Loucy (cell line): ENCODE measurements around the gene MAML2.

ENCODE experiments used
- H2AFZ ChIP-seq: fragments of 200-600 bp; sonication (generic); 2 replicates; pipeline ENCODE4 v1.6.0; 2016; ENCODE audit warnings: antibody characterized with exemption, mild to moderate bottlenecking, low read length, moderate library complexity
- H3F3A ChIP-seq: fragments of 200-600 bp; 2 replicates; pipeline ENCODE4 v1.6.0; 2016; ENCODE audit warnings: antibody characterized with exemption, low read depth, mild to moderate bottlenecking
- H3K27me3 ChIP-seq: fragments of 200-600 bp; sonication (generic); 2 replicates; pipeline ENCODE4 v1.6.1; 2014; ENCODE audit warnings: low read length, mild to moderate bottlenecking; ENCODE audit not compliant: insufficient read depth, poor library complexity, severe bottlenecking
- H3K36me3 ChIP-seq: fragments of 200-600 bp; sonication (generic); 2 replicates; pipeline ENCODE4 v1.6.1; 2016; ENCODE audit warnings: low read length; ENCODE audit not compliant: insufficient read depth
- H3K4me1 ChIP-seq: fragments of 200-600 bp; sonication (generic); 2 replicates; pipeline ENCODE4 v1.5.1; 2014; ENCODE audit warnings: low read length, mild to moderate bottlenecking; ENCODE audit not compliant: insufficient read depth, poor library complexity, severe bottlenecking
- H3K4me2 ChIP-seq: fragments of 200-600 bp; sonication (generic); 2 replicates; pipeline ENCODE4 v1.6.0; 2014; ENCODE audit warnings: antibody characterized with exemption, low read length, low read depth, mild to moderate bottlenecking; ENCODE audit not compliant: poor library complexity, severe bottlenecking
- H3K4me3 ChIP-seq: fragments of 200-600 bp; sonication (generic); 2 replicates; pipeline ENCODE4 v1.5.1; 2014; ENCODE audit warnings: low read length, mild to moderate bottlenecking, mixed read lengths; ENCODE audit not compliant: poor library complexity, severe bottlenecking
- H3K79me2 ChIP-seq: fragments of 200-600 bp; sonication (generic); 2 replicates; pipeline ENCODE4 v1.6.1; 2014; ENCODE audit warnings: low read length; ENCODE audit not compliant: insufficient read depth
- H3K9ac ChIP-seq: fragments of 200-600 bp; sonication (generic); 2 replicates; pipeline ENCODE4 v1.6.0; 2014; ENCODE audit warnings: mild to moderate bottlenecking, low read depth, low read length, moderate library complexity; ENCODE audit not compliant: poor library complexity, severe bottlenecking
- H3K9me2 ChIP-seq: fragments of 200-600 bp; sonication (generic); replicated peaks from 2 replicates; pipeline ENCODE4 v1.6.1; 2016; ENCODE audit warnings: low read depth, low read length, mixed read lengths
- H3K9me3 ChIP-seq: fragments of 200-600 bp; sonication (generic); 2 replicates; pipeline ENCODE4 v1.6.1; 2014; ENCODE audit warnings: mild to moderate bottlenecking, antibody characterized with exemption, low read length, low read depth; ENCODE audit not compliant: insufficient read depth
- H4K20me1 ChIP-seq: fragments of 200-600 bp; sonication (generic); 2 replicates; pipeline ENCODE4 v1.6.0; 2014; ENCODE audit warnings: antibody characterized with exemption, low read length, mild to moderate bottlenecking; ENCODE audit not compliant: insufficient read depth, poor library complexity, severe bottlenecking
- CTCF ChIP-seq: fragments of 200-600 bp; sonication (generic); conservative IDR thresholded peaks from 2 replicates; pipeline ENCODE4 v1.5.1; 2014; ENCODE audit warnings: mild to moderate bottlenecking, antibody characterized with exemption, low read length
- EZH2phosphoT487 ChIP-seq: fragments of 200-600 bp; IDR thresholded peaks from 2 replicates; pipeline ENCODE4 v1.6.1; 2018; ENCODE audit warnings: antibody characterized with exemption, mild to moderate bottlenecking, moderate library complexity, borderline replicate concordance

Gene MAML2

GRCh38 chr11:96191752-96192151 is 151.2 kb downstream of the MAML2 start:
- TF ChIP-seq CTCF = no peak
- TF ChIP-seq EZH2phosphoT487 = no peak
- Histone ChIP-seq H2AFZ (no peak overlapping the region), H3K4me1 (peaks cover 25% of the 10 kb centered on the region), H3K79me2 (no peaks in the 10 kb centered on the region), H3K9me3 (no peaks in the 10 kb centered on the region), H3K4me3 (no peak overlapping the region), H3K9ac (no peak overlapping the region), H3K9me2 (no peaks in the 10 kb centered on the region), H3K4me2 (no peak overlapping the region), H3K27me3 (no peaks in the 10 kb centered on the region), H3F3A (no peaks in the 10 kb centered on the region), H3K36me3 (no peaks in the 10 kb centered on the region), H4K20me1 (no peaks in the 10 kb centered on the region)

- H3K9me3 ChIP-seq = no peaks in the 10 kb centered on the region
- no peaks in the 10 kb centered on the region for H3F3A ChIP-seq
Observed at GRCh38 chr11:96189351-96189750, 153.6 kb downstream of the MAML2 start.

GRCh38 chr11:96188243-96189006 is 154.6 kb downstream of the MAML2 start:
- H3K27me3 ChIP-seq = no peaks in the 10 kb centered on the region
- no peaks in the 10 kb centered on the region for H3F3A ChIP-seq
- H2AFZ ChIP-seq = peak overlapping the region; percentile 38; the same call in 1 of the 2 replicates
- no peaks in the 10 kb centered on the region for H3K79me2 ChIP-seq
- no peaks in the 10 kb centered on the region for H4K20me1 ChIP-seq
- no peaks in the 10 kb centered on the region for H3K9me2 ChIP-seq
- TF ChIP-seq CTCF (no peak), EZH2phosphoT487 (no peak)
- H3K4me1 ChIP-seq = peaks cover 13% of the 10 kb centered on the region
- H3K4me2 ChIP-seq = peak overlapping the region; percentile 24
- H3K9ac ChIP-seq = no peak overlapping the region
- H3K4me3 ChIP-seq = no peak overlapping the region
- no peaks in the 10 kb centered on the region for H3K9me3 ChIP-seq
- H3K36me3 ChIP-seq = no peaks in the 10 kb centered on the region

More at GRCh38 chr11:96189351-96189750, 153.6 kb downstream of the MAML2 start:
- no peaks in the 10 kb centered on the region for H3K36me3 ChIP-seq
- H3K4me3 ChIP-seq = no peak overlapping the region
- no peaks in the 10 kb centered on the region for H4K20me1 ChIP-seq
- H2AFZ ChIP-seq = no peak overlapping the region
- TF ChIP-seq EZH2phosphoT487 (no peak), CTCF (no peak)
- H3K4me1 ChIP-seq = peaks cover 20% of the 10 kb centered on the region
- no peak overlapping the region for H3K9ac ChIP-seq
- no peaks in the 10 kb centered on the region for H3K27me3 ChIP-seq
- H3K79me2 ChIP-seq = no peaks in the 10 kb centered on the region
- no peak overlapping the region for H3K4me2 ChIP-seq
- H3K9me2 ChIP-seq = no peaks in the 10 kb centered on the region
